IMR-90 (cell line): ENCODE results near the gene IGSF10. TPM values are rescaled to one million over a fixed set of nuclear protein-coding genes. Genes with fewer than 3 reads are reported as not detected.

ENCODE experiments used
- ATAC-seq: fragments of 200-7000 bp; cut with Tn5 transposase; 2 replicates; pipeline ENCODE4 v1.9.1; 2020; ENCODE audit warnings: low read depth, mild to moderate bottlenecking, moderate library complexity
- BruUV-seq: library from RNA; stranded (reverse); fragments of 400-500 nt; replicated peaks from 2 replicates; lab custom pipeline; 2021; lab: Mats Ljungman, UMichigan
- CTCF ChIA-PET: fragments of 300-600 bp; formaldehyde crosslinking; extraction: SDS; loops from one replicate; lab custom pipeline; 2021; ENCODE audit warnings: antibody characterized with exemption; lab: Yijun Ruan, JAX
- POLR2A ChIA-PET: fragments of 300-600 bp; sonication (Branson Sonifier 250); formaldehyde crosslinking; loops from one replicate; lab custom pipeline; 2022; ENCODE audit warnings: antibody characterized with exemption; ENCODE audit not compliant: unreplicated experiment; lab: Charles Lee
- DNase-seq: peaks from one replicate; pipeline ENCODE4 v3.0.0; 2013
- H2AFZ ChIP-seq: replicated peaks from 2 replicates; pipeline ENCODE3; 2013; ENCODE audit warnings: low read length, mild to moderate bottlenecking; ENCODE audit not compliant: poor library complexity
- H2AK5ac ChIP-seq: 2 replicates; pipeline ENCODE4 v1.6.1; 2013; ENCODE audit warnings: low read depth, low read length, inconsistent platforms
- H2AK9ac ChIP-seq: replicated peaks from 2 replicates; pipeline ENCODE3; 2013; ENCODE audit warnings: mild to moderate bottlenecking, low read depth, low read length, moderate library complexity; ENCODE audit not compliant: poor library complexity
- H2BK120ac ChIP-seq: 2 replicates; pipeline ENCODE4 v1.6.1; 2013; ENCODE audit warnings: low read depth, low read length, inconsistent platforms
- H2BK15ac ChIP-seq: 3 replicates; pipeline ENCODE4 v1.6.1; 2013; ENCODE audit warnings: low read depth, low read length, inconsistent platforms
- H2BK20ac ChIP-seq: 2 replicates; pipeline ENCODE4 v1.6.1; 2013; ENCODE audit warnings: low read depth, mild to moderate bottlenecking, inconsistent platforms, low read length, moderate library complexity
- H2BK5ac ChIP-seq: 2 replicates; pipeline ENCODE4 v1.6.1; 2013; ENCODE audit warnings: mild to moderate bottlenecking, low read depth, low read length, inconsistent platforms; ENCODE audit not compliant: poor library complexity, severe bottlenecking
- H3K14ac ChIP-seq: replicated peaks from 2 replicates; pipeline ENCODE4 v1.6.1; 2013; ENCODE audit warnings: low read depth, low read length, inconsistent platforms
- H3K18ac ChIP-seq: 2 replicates; pipeline ENCODE4 v1.6.1; 2013; ENCODE audit warnings: low read depth, low read length, control low read depth
- H3K23ac ChIP-seq: 2 replicates; pipeline ENCODE4 v1.6.1; 2013; ENCODE audit warnings: low read depth, low read length, inconsistent platforms
- H3K27ac ChIP-seq: 2 replicates; pipeline ENCODE4 v1.5.1; 2013; ENCODE audit warnings: mild to moderate bottlenecking, control low read depth, low read length; ENCODE audit not compliant: insufficient read depth
- H3K27me3 ChIP-seq: 2 replicates; pipeline ENCODE4 v1.6.1; 2013; ENCODE audit warnings: low read length; ENCODE audit not compliant: control insufficient read depth, insufficient read depth
- H3K36me3 ChIP-seq: 2 replicates; pipeline ENCODE4 v1.6.1; 2013; ENCODE audit warnings: low read length, mixed read lengths; ENCODE audit not compliant: control insufficient read depth, insufficient read depth
- H3K4ac ChIP-seq: 2 replicates; pipeline ENCODE4 v1.6.1; 2013; ENCODE audit warnings: low read depth, low read length, inconsistent platforms
- H3K4me1 ChIP-seq: 2 replicates; pipeline ENCODE4 v1.6.1; 2013; ENCODE audit warnings: low read length, mixed read lengths; ENCODE audit not compliant: control insufficient read depth, insufficient read depth
- H3K4me2 ChIP-seq: 2 replicates; pipeline ENCODE4 v1.6.1; 2013; ENCODE audit warnings: low read depth, mild to moderate bottlenecking, control low read depth, low read length, moderate library complexity
- H3K4me3 ChIP-seq: 2 replicates; pipeline ENCODE4 v1.5.1; 2013; ENCODE audit warnings: low read depth, mild to moderate bottlenecking, control low read depth, low read length, moderate library complexity; ENCODE audit not compliant: insufficient read depth
- H3K56ac ChIP-seq: 2 replicates; pipeline ENCODE4 v1.6.1; 2013; ENCODE audit warnings: low read length, inconsistent platforms; ENCODE audit not compliant: insufficient read depth; ENCODE audit errors: extremely low read depth
- H3K79me1 ChIP-seq, 2 experiments: 2 replicates each; pipeline ENCODE4 v1.6.1; 2013; ENCODE audit warnings: low read length in 2 of 2, inconsistent platforms in 1 of 2, low read depth in 1 of 2
- H3K9ac ChIP-seq: 2 replicates; pipeline ENCODE4 v1.6.1; 2013; ENCODE audit warnings: low read depth, low read length, control low read depth
- H3K9me1 ChIP-seq: 2 replicates; pipeline ENCODE4 v1.6.1; 2013; ENCODE audit warnings: low read length, inconsistent platforms; ENCODE audit not compliant: insufficient read depth
- H3K9me3 ChIP-seq: 2 replicates; pipeline ENCODE4 v1.6.1; 2013; ENCODE audit warnings: low read length; ENCODE audit not compliant: control insufficient read depth, insufficient read depth
- H4K20me1 ChIP-seq: 2 replicates; pipeline ENCODE4 v1.6.1; 2013; ENCODE audit warnings: low read length, inconsistent platforms; ENCODE audit not compliant: insufficient read depth
- H4K5ac ChIP-seq: 2 replicates; pipeline ENCODE4 v1.6.1; 2013; ENCODE audit warnings: mild to moderate bottlenecking, low read depth, low read length, control low read depth
- H4K8ac ChIP-seq, 2 experiments: 2 replicates each; pipeline ENCODE4 v1.6.1; 2013; ENCODE audit warnings: low read depth in 2 of 2, low read length in 2 of 2, control low read depth in 1 of 2, inconsistent platforms in 1 of 2
- H4K91ac ChIP-seq: 2 replicates; pipeline ENCODE4 v1.6.1; 2013; ENCODE audit warnings: low read depth, low read length, inconsistent platforms; ENCODE audit not compliant: insufficient read depth
- NFE2L2 ChIP-seq: fragments of 150-350 bp; IDR thresholded peaks from 2 replicates; pipeline ENCODE4 v1.6.1; 2016; ENCODE audit warnings: low read depth, mild to moderate bottlenecking, low read length
- WGBS, 2 experiments: methylation state at CpG; one replicate each; pipeline versions ENCODE4 v1.1.5 to v1.1.7; 2013; ENCODE audit warnings: missing lambda C conversion rate in 2 of 2; ENCODE audit not compliant: insufficient read length in 1 of 2; ENCODE audit errors: extremely low coverage in 2 of 2; 5-methylcytosine and 5-hydroxymethylcytosine counted together
- dilution Hi-C: fragments of 300-500 bp; cut with HindIII; formaldehyde crosslinking; loops from one replicate; pipeline ENCODE4 v1.14.3; 2018; ENCODE audit warnings: low sequenced_read_pairs; ENCODE audit not compliant: unreplicated experiment
- in situ Hi-C: fragments of 300-500 bp; cut with MboI; formaldehyde crosslinking; loops from 3 replicates; pipeline ENCODE4 v1.14.3; 2019; ENCODE audit warnings: low sequenced_read_pairs, inconsistent platforms, mixed read lengths
- intact Hi-C: fragments of 100-400 bp; cut with micrococcal nuclease; formaldehyde crosslinking; loops from 2 replicates; pipeline ENCODE4 v1.10.0; 2022
- polyA plus RNA-seq, 3 experiments: library from polyadenylated mRNA; depleted of rRNA; stranded (reverse); fragments of >200 nt; gene quantifications; 2 replicates each; pipeline ENCODE4 v1.2.3, GENCODE V29; 2012; ENCODE audit warnings: low replicate concordance in 1 of 3
- total RNA-seq: library from RNA; depleted of rRNA; stranded (reverse); fragments of >200 nt; gene quantifications from 2 replicates; pipeline ENCODE4 v1.2.3, GENCODE V29; 2012

IGSF10 gene
- total and polyA plus RNA-seq, 2 of the 4 experiments (the other 2 are of a cell fraction), result under 0.01 to 0.07 TPM

DNA sequence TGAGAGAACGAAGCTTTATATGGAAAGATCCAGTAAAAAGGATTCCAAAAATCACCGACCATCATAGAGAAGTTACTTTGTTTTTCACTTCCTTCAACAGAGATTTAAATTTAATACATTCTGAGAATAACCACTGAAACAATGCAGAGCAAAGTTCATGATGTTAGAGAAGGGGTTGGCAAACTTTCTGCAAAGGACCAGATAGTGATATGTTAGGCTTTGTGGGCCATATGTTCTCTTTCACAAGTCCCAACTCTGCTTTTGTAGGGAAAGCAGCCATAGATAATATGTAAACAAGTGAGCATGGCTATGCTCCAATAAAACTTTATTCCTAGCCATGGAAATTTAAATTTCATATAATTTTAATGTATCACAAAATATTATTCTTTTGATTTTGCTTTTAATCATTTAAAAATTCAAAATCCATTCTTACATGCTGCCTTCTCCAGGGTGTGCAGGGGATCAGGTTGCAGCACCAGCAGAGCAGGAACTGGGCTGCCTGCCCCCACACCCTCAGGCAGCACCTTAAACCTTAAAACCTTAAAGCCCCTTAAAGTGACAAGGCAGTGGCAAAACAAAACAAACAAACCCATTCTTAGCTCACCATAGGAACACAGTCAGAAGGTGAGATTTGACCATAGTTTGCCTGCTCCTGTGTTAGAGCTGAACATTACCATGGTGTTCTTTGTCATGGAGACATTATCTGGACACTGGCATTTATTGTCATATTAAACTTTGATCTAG, 16.9 kb upstream of the IGSF10 start:
- Histone ChIP-seq H4K20me1 (no peaks in the 10 kb centered on the region), H2BK15ac (no peak overlapping the region), H3K4ac (no peak overlapping the region), H3K23ac (no peak overlapping the region), H3K9me1 (no peaks in the 10 kb centered on the region), H3K4me3 (no peak overlapping the region), H3K14ac (no peak overlapping the region), H3K18ac (no peak overlapping the region), H3K4me2 (no peak overlapping the region), H3K9me3 (no peaks in the 10 kb centered on the region), H2AK5ac (no peak overlapping the region), H2AFZ (no peak overlapping the region), H2AK9ac (no peak overlapping the region), H3K56ac (no peak overlapping the region), H3K79me1 (no peaks in the 10 kb centered on the region), H2BK120ac (no peak overlapping the region), H4K91ac (no peak overlapping the region), H3K9ac (no peak overlapping the region), H4K5ac (no peak overlapping the region), H3K27ac (no peak overlapping the region), H3K27me3 (no peaks in the 10 kb centered on the region; the same call in 1 of the 2 replicates), H2BK5ac (no peak overlapping the region), H4K8ac (no peak overlapping the region), H2BK20ac (no peak overlapping the region), H3K36me3 (no peaks in the 10 kb centered on the region), H3K4me1 (no peaks in the 10 kb centered on the region)
- ChIA-PET CTCF (interaction anchor here (0.7 to 1.5 kb wide), 2 partner anchors 10 to 250 kb away, joined by 4 read pairs; no protein-coding TSS in a partner anchor), POLR2A (no interaction called here)
- no peak for DNase-seq
- in situ Hi-C loops (no loop called here), intact Hi-C loops (no loop called here), dilution Hi-C loops (no loop called here)
- no TSS peak for BruUV-seq
- whole genome bisulfite sequencing, 2 experiments, result no CpG with 5 or more reads among the region's 2 CpGs
- no peak for ATAC-seq
- TF ChIP-seq NFE2L2, result no peak
